H54 (cell line): ENCODE measurements around the gene DDT.
"Not testable (repeated sequence)": the region's sequence is repeated elsewhere in the genome, so short reads cannot be mapped to it uniquely, and the experiment has no call there.

ENCODE experiments used
- DNase-seq: peaks from one replicate; pipeline ENCODE4 v3.0.0; 2011; ENCODE audit warnings: low spot score, mixed read lengths; ENCODE audit not compliant: insufficient read length
- FAIRE-seq: peaks from 3 replicates; lab custom pipeline; 2011; peaks lifted over from hg19 to GRCh38; lab: Jason Lieb, UNC
- POLR2A ChIP-seq: IDR thresholded peaks from 2 replicates; pipeline ENCODE4 v1.6.1; 2011; ENCODE audit warnings: low read depth, mild to moderate bottlenecking, low read length

Gene DDT

DNA sequence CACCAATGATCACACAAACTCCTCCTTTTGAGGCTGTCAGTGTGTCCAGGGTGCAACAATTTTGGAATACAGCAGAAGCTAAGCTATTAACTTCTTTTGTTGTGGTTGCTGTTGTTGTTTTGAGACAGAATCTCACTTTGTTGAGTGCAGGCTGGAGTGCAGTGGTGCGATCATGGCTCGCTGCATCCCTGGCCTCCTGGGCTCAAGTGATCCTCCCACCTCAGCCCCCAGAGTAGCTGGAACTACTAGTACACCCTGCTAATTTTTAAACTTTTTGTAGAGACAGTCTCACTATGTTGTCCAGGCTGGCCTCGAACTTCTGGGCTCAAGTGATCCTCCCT lies 35.3 kb downstream of the DDT start:
- FAIRE-seq (no peak), DNase-seq (no peak)
- TF ChIP-seq POLR2A: no peak

DNA sequence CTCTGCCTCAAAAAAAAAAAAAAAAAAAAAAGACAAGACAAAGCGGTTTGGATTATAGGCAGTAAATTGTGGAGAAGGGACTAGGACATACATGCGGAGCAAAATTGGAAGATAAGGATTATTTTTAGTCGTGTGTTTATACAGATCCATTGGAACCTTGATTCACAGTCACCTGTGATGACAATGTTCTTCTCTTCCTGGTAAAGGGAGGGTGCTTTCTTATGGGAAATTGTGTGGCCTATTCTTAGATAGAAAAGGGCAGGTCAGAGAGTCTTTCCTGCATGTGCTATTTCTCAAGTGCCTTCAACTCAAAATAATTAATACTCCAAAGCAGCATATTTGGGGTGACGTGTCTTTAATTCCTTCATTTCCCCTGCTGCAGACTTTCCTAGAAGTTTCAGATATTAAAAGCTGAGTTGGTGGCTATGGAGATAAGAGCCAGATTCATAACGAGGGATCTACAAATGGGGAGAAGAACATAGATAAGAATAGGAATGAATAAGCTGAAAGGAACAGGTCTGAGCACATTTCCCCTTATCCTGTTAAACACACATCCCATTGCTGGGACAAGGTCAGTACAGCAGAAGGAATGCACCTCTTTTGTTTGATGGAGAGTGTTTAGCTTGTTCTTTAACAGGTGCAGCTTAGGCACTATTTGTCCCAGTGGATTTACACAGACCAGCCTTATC lies 35.8 kb downstream of the DDT start:
- DNase-seq: no peak
- no peak for FAIRE-seq
- TF ChIP-seq POLR2A: no peak

DNA sequence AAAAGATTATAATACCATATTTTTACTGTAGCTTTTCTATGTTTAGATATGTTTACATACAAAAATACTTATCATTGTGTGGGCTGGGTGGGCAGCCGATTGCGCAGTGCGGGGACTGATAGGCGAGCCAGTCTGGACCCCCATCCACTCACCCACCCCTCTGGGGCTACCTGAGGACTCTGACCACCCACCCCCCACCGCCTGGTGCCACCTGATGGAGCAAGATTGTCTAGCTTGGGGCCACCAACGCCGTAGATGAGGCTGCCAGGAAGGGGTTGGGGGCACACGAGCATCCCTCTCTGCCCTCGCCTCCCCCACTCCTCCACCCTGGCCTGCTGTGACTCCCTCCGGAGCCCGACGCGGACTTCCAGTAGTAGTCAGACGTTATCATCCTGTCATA lies 47.7 kb downstream of the DDT start:
- no peak for TF ChIP-seq POLR2A
- DNase-seq (no peak), FAIRE-seq (no peak)

DNA sequence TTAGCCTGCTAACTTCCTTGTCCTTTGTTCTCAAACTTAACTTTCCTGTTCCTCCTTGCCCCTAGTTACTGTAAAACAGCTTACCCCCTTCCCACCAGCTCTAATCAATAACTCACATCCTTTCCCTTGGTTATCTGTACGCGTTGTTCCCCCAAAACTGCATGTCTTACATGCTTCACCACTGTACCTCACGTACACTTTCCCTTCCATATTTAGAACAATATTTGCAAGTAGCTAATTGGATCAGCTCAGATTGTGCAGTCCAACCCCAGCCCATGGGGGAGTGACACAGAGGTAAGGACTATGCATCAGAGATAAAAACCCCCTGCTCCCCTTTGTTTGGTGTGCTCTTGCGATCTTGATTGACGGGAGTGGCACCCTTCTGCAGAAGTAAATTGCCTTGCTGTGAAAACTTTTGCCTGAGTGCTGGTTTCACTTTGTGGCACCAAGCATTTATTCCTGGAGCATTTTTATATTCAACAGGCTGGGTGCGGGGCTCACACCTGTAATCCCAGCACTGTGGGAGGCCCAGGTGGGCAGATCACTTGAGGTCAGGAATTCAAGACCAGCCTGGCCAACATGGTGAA lies 49.1 kb downstream of the DDT start:
- DNase-seq (no peak), FAIRE-seq (no peak)
- TF ChIP-seq POLR2A: no peak

DNA sequence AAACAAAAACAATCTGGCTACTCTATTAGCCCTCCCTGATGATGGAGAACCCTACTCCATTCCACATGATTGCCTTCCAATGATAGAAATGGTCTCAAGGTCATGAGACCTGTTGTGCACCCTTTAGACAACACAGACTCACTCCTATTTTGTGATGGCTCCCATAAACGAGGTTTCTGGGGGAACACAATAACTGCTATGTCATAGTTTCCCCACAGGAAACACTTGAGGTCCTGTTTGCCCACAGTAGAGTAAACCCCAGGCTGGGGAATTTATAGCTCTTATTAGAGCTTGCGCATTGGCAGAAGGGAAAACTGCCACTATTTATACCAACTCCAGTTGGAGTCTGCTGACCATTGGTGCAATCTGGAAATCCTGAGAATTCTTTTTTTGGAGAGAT lies 51.3 kb downstream of the DDT start:
- TF ChIP-seq POLR2A: no peak
- DNase-seq (no peak), FAIRE-seq (no peak)

DNA sequence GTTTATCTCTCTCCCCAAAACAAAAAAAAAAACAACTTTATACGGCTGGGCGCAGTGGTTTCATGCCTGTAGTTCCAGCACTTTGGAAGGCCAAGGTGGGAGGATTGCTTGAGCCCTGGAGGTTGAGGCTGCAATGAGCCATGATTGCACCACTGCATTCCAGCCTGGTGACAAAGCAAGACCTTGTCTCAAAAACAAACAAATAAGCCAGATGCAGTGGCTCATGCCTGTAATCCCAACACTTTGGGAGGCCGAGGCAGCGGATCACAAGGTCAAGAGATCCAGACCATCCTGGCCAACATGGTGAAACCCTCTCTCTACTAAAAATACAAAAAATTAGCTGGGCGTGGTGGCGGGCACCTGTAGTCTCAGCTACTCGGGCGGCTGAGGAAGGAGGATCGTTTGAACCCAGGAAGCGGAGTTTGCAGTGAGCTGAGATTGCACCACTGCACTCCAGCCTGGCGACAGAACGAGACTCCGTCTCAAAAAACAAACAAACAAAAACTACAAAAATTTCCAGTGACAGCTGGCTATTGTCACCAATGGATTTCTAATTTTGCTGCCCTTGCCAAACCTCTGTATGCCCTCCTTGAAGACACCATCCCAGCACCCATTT lies 52.5 kb downstream of the DDT start:
- not testable (repeated sequence) for DNase-seq, FAIRE-seq
